ENCODE data around the gene TMIGD2.
"Not testable (repeated sequence)": the region's sequence is repeated elsewhere in the genome, so short reads cannot be mapped to it uniquely, and the experiment has no call there.

TMIGD2 gene

GRCh38 chr19:4298810-4299550 lies 3.2 kb downstream of the TMIGD2 start:
- no peak for DNase-seq (ENCODE audit: low read depth in 1 of 2, low spot score in 1 of 2)

- DNase-seq (ENCODE audit: low read depth in 1 of 2, low spot score in 1 of 2), result no peak
Measured at GRCh38 chr19:4297901-4298809, 4.0 kb downstream of the TMIGD2 start.

- DNase-seq (ENCODE audit: low read depth in 1 of 2, low spot score in 1 of 2), result no peak
Measured at GRCh38 chr19:4295972-4296771, 6.0 kb downstream of the TMIGD2 start.

- no peak for DNase-seq (ENCODE audit: low read depth in 1 of 2, low spot score in 1 of 2)
Measured at GRCh38 chr19:4294389-4294788, 7.8 kb downstream of the TMIGD2 start.

- DNase-seq (ENCODE audit: low read depth in 1 of 2, low spot score in 1 of 2), result no peak
Measured at GRCh38 chr19:4292515-4292914, 9.7 kb downstream of the TMIGD2 start.

- no peak for DNase-seq (ENCODE audit: low read depth in 1 of 2, low spot score in 1 of 2)
Measured at GRCh38 chr19:4291184-4291732, 10.9 kb downstream of the TMIGD2 start.

- no peak for DNase-seq (ENCODE audit: low read depth in 1 of 2, low spot score in 1 of 2)
Measured at GRCh38 chr19:4288091-4288777, 14.0 kb downstream of the TMIGD2 start.

- DNase-seq (ENCODE audit: low read depth in 1 of 2, low spot score in 1 of 2), result not testable (repeated sequence)
Measured at GRCh38 chr19:4286141-4286540, 16.0 kb downstream of the TMIGD2 start.

- no peak for DNase-seq (ENCODE audit: low read depth in 1 of 2, low spot score in 1 of 2)
Measured at GRCh38 chr19:4284974-4285373, 17.2 kb downstream of the TMIGD2 start.

- DNase-seq (ENCODE audit: low read depth in 1 of 2, low spot score in 1 of 2), result no peak
Measured at GRCh38 chr19:4284176-4284958, 17.8 kb downstream of the TMIGD2 start.

- no peak for DNase-seq (ENCODE audit: low read depth in 1 of 2, low spot score in 1 of 2)
Measured at GRCh38 chr19:4279530-4280422, 22.4 kb downstream of the TMIGD2 start.

GRCh38 chr19:4279267-4279529 lies 23.0 kb downstream of the TMIGD2 start:
- DNase-seq (ENCODE audit: low read depth in 1 of 2, low spot score in 1 of 2), result no peak

- no peak for DNase-seq (ENCODE audit: low read depth in 1 of 2, low spot score in 1 of 2)
Measured at GRCh38 chr19:4278419-4279266, 23.5 kb downstream of the TMIGD2 start, which contains the start of gene SHD. Gene SHD, plus strand, starts transcription at chr19:4279266. Its CDS starts 798 bp downstream, at chr19:4280064.

GRCh38 chr19:4278010-4278409 lies 24.2 kb downstream of the TMIGD2 start:
- DNase-seq (ENCODE audit: low read depth in 1 of 2, low spot score in 1 of 2), result no peak

GRCh38 chr19:4277191-4277696 lies 24.9 kb downstream of the TMIGD2 start:
- no peak for DNase-seq (ENCODE audit: low read depth in 1 of 2, low spot score in 1 of 2)

- not testable (repeated sequence) for DNase-seq (ENCODE audit: low read depth in 1 of 2, low spot score in 1 of 2)
Measured at GRCh38 chr19:4274321-4274686, 27.9 kb downstream of the TMIGD2 start.

GRCh38 chr19:4272894-4273293 lies 29.3 kb downstream of the TMIGD2 start:
- DNase-seq (ENCODE audit: low read depth in 1 of 2, low spot score in 1 of 2), result no peak
